Breast epithelium (tissue), 3 donors: Measurements from ENCODE around the gene SLC6A17.

ENCODE experiments used
- CTCF ChIP-seq, 3 donors: fragments of 450-650 bp; IDR thresholded peaks; one replicate each; pipeline ENCODE4 v1.5.1; 2016 to 2017; ENCODE audit warnings: antibody characterized with exemption in 3 of 3, mild to moderate bottlenecking in 3 of 3, moderate library complexity in 3 of 3
- POLR2A ChIP-seq: fragments of 450-650 bp; IDR thresholded peaks from one replicate; pipeline ENCODE4 v1.6.1; 2016; ENCODE audit warnings: antibody characterized with exemption, mild to moderate bottlenecking, moderate library complexity
- POLR2AphosphoS5 ChIP-seq, 3 donors: sonication (generic); formaldehyde crosslinking; IDR thresholded peaks; one replicate each; pipeline ENCODE4 v1.6.1; 2017; ENCODE audit warnings: antibody characterized with exemption in 3 of 3

GRCh38 chr1:110203021-110203661 lies 52.8 kb downstream of the SLC6A17 start:
- TF ChIP-seq CTCF (IDR thresholded peaks at IDR 0.05), result peak; percentile 90 to 93 (median 91)
- TF ChIP-seq POLR2A, result no peak
- TF ChIP-seq POLR2AphosphoS5 (IDR thresholded peaks at IDR 0.05), result no peak
